HG03565 (cell line): Measurements from ENCODE around the gene CTRB1.
A peak's percentile ranks its signal among the peaks of the same experiment; 100 is the strongest.
"Not testable (repeated sequence)": the region's sequence is repeated elsewhere in the genome, so short reads cannot be mapped to it uniquely, and the experiment has no call there.

Experiments used
- ATAC-seq: cut with Tn5 transposase; IDR thresholded peaks from one replicate; pipeline ENCODE4 v1.9.1; 2021; ENCODE audit warnings: mild to moderate bottlenecking, moderate library complexity; ENCODE audit not compliant: unreplicated experiment

The CTRB1 gene

GRCh38 chr16:75239542-75240122 lies 20.8 kb downstream of the CTRB1 start:
- ATAC-seq = no peak

DNA sequence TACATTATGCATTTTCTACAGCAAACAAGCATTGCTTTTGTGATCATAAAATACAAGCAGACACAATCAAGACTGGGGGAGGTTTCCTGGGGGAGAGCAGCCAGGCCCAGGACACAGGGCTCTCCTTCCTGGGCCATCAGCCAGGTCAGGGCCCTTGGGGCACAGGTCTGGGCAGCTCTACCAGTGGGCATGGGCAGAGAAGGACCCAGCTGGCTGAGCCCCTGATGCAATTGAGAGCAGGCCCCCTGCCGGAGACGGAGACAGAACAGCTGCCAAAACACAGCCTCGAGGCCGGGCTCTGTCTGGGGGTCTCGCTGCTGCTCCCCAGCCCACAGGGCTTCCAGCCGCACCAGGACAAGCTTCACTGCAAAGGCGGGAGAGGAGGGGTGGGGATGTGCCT lies 21.8 kb downstream of the CTRB1 start:
- not testable (repeated sequence) for ATAC-seq

GRCh38 chr16:75241412-75241811 lies 22.6 kb downstream of the CTRB1 start:
- no peak for ATAC-seq

DNA sequence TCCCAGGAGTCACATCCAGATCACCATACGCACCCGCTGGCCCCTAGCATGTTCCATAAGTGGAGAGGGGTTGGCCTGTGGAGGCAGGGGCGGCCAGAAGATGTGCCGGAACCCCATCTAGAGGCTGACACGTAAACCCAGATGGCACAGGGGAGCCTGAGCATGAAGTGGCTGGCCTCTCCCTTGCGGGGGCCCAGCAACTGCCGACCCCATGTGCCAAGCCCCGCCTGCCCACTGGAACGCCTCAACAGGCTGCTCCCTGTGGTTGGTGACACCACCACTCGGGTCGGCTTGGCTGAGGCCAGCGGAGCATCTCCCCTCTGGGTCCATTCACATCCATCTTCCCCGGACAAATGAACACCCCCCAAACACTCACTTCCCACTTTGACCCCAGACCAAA lies 23.2 kb downstream of the CTRB1 start:
- ATAC-seq = no peak

- not testable (repeated sequence) for ATAC-seq
These were observed 23.8 kb downstream of the CTRB1 start for GRCh38 chr16:75242436-75243078.

GRCh38 chr16:75243667-75244224 lies 25.0 kb downstream of the CTRB1 start:
- ATAC-seq = no peak

DNA sequence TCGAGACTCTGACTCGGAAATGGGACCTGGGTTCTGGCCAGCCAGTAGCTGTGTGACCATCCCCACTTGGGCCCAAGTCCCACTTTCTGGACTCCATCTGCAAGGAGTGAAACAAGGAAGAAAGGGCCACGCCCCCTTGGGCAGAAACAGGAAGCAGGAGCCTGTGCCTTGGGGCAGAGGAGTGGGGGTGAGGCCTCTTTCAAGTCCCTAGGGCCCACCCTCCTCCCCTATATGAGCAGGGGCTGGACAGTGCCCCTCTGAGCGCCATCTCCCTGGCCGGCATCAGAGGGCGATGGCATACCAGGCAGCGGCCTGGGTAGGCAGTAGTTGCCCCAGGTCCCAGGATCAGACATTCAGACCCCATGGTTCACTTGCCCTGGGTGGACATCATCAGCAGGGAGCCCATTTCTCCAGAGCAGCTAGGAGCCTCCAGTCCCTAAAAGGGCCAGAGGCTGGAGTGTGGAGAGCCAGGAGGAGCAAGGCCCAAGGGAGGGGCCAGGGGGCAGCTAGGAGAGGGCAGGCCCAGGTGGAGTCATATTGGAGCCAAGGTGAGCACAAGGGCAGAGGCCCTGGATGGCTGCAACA lies 25.5 kb downstream of the CTRB1 start:
- ATAC-seq = no peak

DNA sequence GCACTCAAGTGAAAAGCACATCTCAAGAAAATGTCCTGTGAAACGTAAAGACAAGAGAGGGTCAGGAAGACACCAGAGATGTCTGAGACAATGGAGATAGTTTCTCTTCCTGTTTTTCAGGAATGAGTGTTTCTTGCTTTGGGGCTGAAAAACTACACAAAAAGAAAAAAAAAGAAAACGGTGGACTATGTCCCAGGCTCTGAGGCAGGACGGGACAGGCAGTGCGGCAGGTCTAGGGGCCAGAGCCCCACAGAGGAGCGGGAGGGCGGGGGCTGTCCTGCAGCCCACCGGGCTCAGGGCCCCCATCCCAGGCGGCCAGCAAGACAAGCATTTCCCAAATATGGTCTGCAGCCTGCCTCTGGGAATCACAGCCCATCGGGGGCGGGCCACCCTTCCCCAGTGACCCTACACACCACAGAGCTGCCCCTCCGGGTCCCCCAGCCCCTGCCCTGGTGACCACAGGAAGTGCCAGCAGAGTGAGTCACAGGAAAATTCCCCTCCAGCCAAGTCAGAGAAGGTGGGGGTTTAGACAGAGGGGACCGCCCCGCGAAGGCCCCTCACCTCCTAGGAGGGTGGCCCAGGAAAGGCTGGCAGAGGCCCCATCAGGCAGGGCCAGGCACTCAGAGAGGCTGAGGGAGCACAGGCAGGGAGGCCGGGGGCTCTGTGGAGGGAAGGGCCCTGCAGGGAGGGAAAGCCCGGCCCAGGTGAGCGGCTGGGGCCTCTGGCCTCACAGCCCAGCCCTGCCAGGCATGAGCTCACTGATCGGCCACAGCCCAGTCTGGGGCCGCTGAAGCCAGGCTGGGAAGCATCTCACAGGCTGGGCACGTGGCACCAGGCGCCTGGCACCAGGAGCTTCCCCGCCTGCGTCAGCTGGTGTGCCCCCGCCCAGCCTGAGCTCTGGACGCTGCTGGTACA lies 26.3 kb downstream of the CTRB1 start:
- no peak for ATAC-seq

- ATAC-seq = no peak
These were observed 27.9 kb downstream of the CTRB1 start for GRCh38 chr16:75246504-75247205.

DNA sequence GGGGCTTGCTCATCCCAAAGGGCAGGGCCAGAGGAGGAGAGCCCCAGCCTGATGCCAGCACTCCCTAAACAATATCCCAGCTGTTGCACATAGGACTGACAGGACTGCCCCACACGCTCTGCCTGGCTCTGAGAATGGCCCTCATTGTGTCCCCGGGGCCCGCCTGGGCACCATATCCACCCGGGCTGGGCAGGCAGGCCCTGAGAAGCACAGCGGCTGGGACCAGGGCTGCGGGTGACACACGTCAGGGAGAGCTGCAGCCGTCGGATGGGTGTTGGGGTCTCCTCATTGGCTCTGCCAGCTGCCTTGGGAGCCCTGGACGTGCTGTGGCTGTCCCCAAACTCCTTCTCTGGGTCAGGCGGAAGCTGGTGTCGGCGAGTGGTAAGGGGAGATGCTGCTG lies 28.5 kb downstream of the CTRB1 start:
- no peak for ATAC-seq

DNA sequence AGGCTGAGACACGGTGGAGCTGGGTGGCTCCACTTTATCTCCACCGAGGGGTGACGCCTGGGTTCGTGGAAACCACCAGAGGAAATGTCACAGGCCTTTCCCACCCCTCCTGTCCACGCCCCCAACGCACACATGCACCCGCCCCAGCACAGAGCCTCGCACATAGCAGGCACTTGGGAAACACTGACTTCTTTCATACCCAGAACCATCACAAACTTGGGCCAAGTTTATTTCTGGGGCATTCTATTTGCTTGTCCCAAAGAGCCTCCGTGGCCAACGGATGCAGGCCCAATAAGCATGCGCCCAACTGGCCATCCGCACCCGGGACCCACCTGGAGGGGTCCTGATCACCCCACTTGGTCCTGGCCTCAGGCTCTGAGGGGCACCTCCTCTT lies 29.4 kb downstream of the CTRB1 start:
- no peak for ATAC-seq

DNA sequence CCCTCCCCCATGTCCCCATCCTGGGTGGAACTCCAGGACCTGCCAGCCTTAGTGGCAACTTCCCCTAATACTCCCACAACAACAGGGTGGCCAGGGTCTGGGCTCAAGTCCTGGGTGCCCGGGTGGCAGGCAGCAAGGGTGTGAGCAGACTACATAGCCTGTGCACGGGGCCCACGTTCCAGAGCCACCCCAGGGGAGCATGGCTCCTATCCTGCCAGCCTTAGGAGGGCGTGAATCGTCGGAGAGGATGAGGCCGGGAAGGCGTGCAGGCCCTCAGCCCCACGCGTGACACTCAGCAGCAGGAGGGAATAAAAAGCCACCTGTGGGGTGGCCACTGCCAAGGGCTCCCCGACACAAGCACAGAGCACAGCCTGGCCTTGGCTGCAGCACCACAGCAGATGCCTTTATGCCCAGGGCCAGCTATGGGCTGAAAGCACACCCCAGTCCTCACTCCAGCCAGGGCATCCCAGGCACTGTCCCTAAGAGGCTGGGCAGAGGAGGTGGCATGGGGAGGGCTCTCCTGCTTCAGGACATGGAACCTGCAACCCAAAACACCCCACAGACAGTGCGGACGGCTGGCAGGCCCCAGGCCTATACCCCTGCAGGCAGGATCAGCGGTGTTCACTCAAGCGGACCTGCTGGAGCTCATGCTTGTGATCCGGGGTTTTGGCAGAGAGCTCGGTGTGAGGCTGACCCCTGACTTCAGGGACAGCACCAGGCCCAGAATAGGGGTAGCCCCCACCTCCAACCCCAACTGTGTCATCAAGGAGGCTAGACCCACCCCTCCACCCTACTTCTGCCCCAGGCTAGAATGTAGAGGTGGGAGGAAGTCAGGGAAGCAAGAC lies 30.0 kb downstream of the CTRB1 start:
- ATAC-seq = no peak

GRCh38 chr16:75249441-75249840 lies 30.7 kb downstream of the CTRB1 start:
- no peak for ATAC-seq

DNA sequence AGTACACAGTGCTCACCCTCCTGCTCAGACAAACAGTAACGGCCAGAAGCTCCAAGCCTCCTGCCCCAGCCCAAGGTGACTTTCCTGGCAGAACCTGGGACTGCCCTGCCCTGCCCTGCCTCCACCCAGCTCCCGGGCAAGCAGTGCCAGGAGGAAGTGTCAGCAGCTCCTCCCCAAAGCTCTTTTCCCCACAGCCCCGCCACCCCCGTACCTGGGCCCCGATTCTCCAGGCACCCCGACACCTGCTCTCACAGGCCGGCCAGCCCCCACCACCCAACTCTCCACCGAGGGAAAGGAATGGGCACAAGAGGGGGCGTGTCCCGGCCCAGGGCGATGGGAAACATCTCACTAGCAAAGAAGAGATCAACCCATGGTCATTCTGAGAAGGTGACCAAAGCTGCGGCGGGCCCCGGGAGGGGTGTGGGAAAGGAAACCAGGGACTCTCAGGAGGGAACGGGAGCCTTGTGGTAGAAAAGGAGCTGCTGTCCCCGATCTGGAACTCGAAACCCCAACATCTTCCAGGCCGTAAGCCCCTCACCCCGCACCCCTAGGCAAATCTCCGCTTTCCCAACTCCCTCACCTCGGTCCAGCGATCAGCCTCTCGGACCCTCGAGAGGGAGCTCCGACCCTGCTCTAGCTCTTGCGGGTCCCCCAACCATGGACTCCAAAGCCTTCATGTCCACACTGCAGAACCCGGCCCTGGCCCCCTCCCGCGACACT lies 31.5 kb downstream of the CTRB1 start:
- ATAC-seq = no peak

GRCh38 chr16:75250809-75251279 lies 32.1 kb downstream of the CTRB1 start:
- no peak for ATAC-seq

DNA sequence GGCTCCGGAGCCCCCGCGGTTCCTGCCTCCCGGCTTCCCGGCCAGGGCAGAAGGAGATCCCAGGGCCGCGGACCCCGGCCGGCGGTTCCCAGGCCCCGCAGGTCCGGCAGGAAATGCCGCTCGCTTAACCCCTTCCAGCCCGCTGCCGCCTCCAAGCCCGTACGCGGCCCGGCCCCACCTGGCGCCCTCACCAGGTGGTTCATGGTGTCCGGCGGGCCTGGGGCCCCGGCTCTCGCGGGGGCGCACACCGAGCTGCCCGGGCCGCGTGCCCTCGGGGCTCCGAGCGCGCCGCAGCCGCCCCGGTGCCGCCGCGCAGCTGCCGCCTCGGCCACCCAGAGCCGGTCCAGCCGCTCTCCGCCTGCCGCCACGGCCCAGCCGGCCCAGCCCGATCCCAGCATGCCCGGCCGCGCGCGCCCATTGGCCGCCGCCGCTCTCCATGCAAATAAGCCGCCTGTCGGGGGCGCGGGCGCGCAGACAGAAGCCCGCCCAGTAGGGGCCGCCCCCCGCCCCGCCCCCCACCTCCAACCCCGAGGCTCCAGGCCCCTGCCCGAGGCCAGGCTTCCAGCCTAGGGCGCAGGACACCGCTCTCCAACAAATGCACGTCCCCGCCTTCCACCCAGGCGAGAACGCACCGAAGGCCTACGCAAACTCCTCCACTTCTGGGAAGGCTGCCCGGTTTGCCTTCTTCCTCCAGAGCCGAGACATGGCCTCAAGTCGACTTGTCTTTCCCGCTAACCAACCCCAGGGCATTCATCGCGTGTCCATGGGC lies 32.7 kb downstream of the CTRB1 start, which contains the start of gene BCAR1:
BCAR1 (minus strand) TSS at position 345 of the 769 bp plus-strand sequence; CDS start at position 203, 142 bp downstream.
- ATAC-seq = peak; percentile 60

- ATAC-seq = no peak
These were observed 33.5 kb downstream of the CTRB1 start for GRCh38 chr16:75252049-75252864.
